Vagina (tissue), 2 donors: ENCODE measurements around the gene PKLR. TPM values are rescaled to one million over a fixed set of nuclear protein-coding genes. Genes with fewer than 3 reads are reported as not detected.
"Not testable (repeated sequence)": the region's sequence is repeated elsewhere in the genome, so short reads cannot be mapped to it uniquely, and the experiment has no call there.

Source experiments
- DNase-seq, 2 donors: peaks; one replicate each; pipeline ENCODE4 v3.0.0-alpha.2; 2017; ENCODE audit errors: extremely low spot score in 2 of 2
- H3K27ac ChIP-seq: fragments of 200-600 bp; sonication (generic); one replicate; pipeline ENCODE4 v1.5.1; 2019
- H3K27me3 ChIP-seq: fragments of 200-600 bp; sonication (generic); one replicate; pipeline ENCODE4 v1.5.1; 2019
- H3K36me3 ChIP-seq, 2 donors: fragments of 200-600 bp; sonication (generic); one replicate each; pipeline ENCODE4 v1.5.1; 2017 to 2019
- H3K4me1 ChIP-seq: fragments of 200-600 bp; sonication (generic); one replicate; pipeline ENCODE4 v1.5.1; 2019
- H3K4me3 ChIP-seq, 2 donors: fragments of 200-600 bp; sonication (generic); 1 replicate in 1 of 2; 2 replicates in 1 of 2; pipeline ENCODE4 v1.5.1; 2016 to 2019
- H3K9me3 ChIP-seq: fragments of 200-600 bp; sonication (generic); one replicate; pipeline ENCODE4 v1.5.1; 2019
- CTCF ChIP-seq, 3 experiments: fragments of 450-650 bp in 2 of 3; fragments of 200-600 bp in 1 of 3; sonication (generic) in 1 of 3; IDR thresholded peaks; one replicate each; pipeline ENCODE4 v1.5.1; 2017 to 2019; ENCODE audit warnings: antibody characterized with exemption in 3 of 3, mild to moderate bottlenecking in 2 of 3, moderate library complexity in 2 of 3
- POLR2A ChIP-seq, 2 donors: fragments of 450-650 bp; IDR thresholded peaks; one replicate each; pipeline ENCODE4 v1.6.1; 2017; ENCODE audit warnings: antibody characterized with exemption in 2 of 2, mild to moderate bottlenecking in 2 of 2, moderate library complexity in 2 of 2
- POLR2AphosphoS5 ChIP-seq, 2 donors: sonication (generic); formaldehyde crosslinking; IDR thresholded peaks; one replicate each; pipeline ENCODE4 v1.9.0; 2017; ENCODE audit warnings: antibody characterized with exemption in 2 of 2, mild to moderate bottlenecking in 2 of 2, low read depth in 1 of 2; ENCODE audit not compliant: insufficient read depth in 1 of 2
- intact Hi-C: fragments of 100-400 bp; cut with DNase I; formaldehyde crosslinking; loops from one replicate; pipeline ENCODE4 v1.15.1; 2023
- total RNA-seq: library from RNA; depleted of rRNA; stranded (reverse); fragments of >200 nt; gene quantifications from one replicate; pipeline ENCODE4 v1.2.3, GENCODE V29; 2016

Gene PKLR
- total RNA-seq, 1 donor from 2014 or later = not detected

GRCh38 chr1:155250633-155251449 lies 50.4 kb downstream of the PKLR start:
- no peak for DNase-seq
- H3K4me3 ChIP-seq = no peak overlapping the region
- H3K27ac ChIP-seq = peak overlapping the region; percentile 26
- no peaks in the 10 kb centered on the region for H3K9me3 ChIP-seq
- peaks cover 24% of the 10 kb centered on the region for H3K4me1 ChIP-seq
- no peaks in the 10 kb centered on the region for H3K27me3 ChIP-seq
- peak; percentile 49 to 72 for TF ChIP-seq POLR2AphosphoS5 (IDR thresholded peaks at IDR 0.05; ENCODE audit: insufficient read depth in 1 of 2, low read depth in 1 of 2)
- no peak for TF ChIP-seq POLR2A (IDR thresholded peaks at IDR 0.05)
- peak; percentile 99 for TF ChIP-seq CTCF (IDR thresholded peaks at IDR 0.05)
- H3K36me3 ChIP-seq = peaks cover 0 to 9% of the 10 kb centered on the region in 2 donors
- intact Hi-C loops = loop anchor here (5.0 kb wide), 2 partner anchors 71 to 341 kb away; partner anchors contain the start of gene RUSC1

- no peak for DNase-seq
- TF ChIP-seq POLR2A (IDR thresholded peaks at IDR 0.05) (no peak), CTCF (IDR thresholded peaks at IDR 0.05) (no peak), POLR2AphosphoS5 (IDR thresholded peaks at IDR 0.05; ENCODE audit: insufficient read depth in 1 of 2, low read depth in 1 of 2) (no peak)
- Histone ChIP-seq H3K9me3 (no peaks in the 10 kb centered on the region), H3K4me1 (peaks cover 27% of the 10 kb centered on the region), H3K36me3 (peaks cover 0 to 9% of the 10 kb centered on the region in 2 donors), H3K27me3 (no peaks in the 10 kb centered on the region), H3K27ac (peak overlapping the region; percentile 26), H3K4me3 (no peak overlapping the region)
- intact Hi-C loops = loop anchor here (5.0 kb wide), 2 partner anchors 72 to 342 kb away; partner anchors contain the start of gene RUSC1
Measured at GRCh38 chr1:155250246-155250632, 51.0 kb downstream of the PKLR start.

- no peak overlapping the region for H3K27ac ChIP-seq
- TF ChIP-seq POLR2AphosphoS5 (IDR thresholded peaks at IDR 0.05; ENCODE audit: insufficient read depth in 1 of 2, low read depth in 1 of 2) = no peak
- no peak for TF ChIP-seq CTCF (IDR thresholded peaks at IDR 0.05)
- TF ChIP-seq POLR2A (IDR thresholded peaks at IDR 0.05) = no peak
- DNase-seq = no peak
- no peak overlapping the region for H3K4me3 ChIP-seq
- no peaks in the 10 kb centered on the region for H3K27me3 ChIP-seq
- peaks cover 23% of the 10 kb centered on the region for H3K4me1 ChIP-seq
- no peaks in the 10 kb centered on the region for H3K9me3 ChIP-seq
- intact Hi-C loops = no loop called here
- H3K36me3 ChIP-seq = peaks cover 0 to 9% of the 10 kb centered on the region in 2 donors
Measured at GRCh38 chr1:155247667-155248553, 53.3 kb downstream of the PKLR start.

GRCh38 chr1:155246796-155247195 lies 54.4 kb downstream of the PKLR start:
- H3K4me1 ChIP-seq = peaks cover 30% of the 10 kb centered on the region
- H3K36me3 ChIP-seq, H3K4me3 ChIP-seq, H3K9me3 ChIP-seq, intact Hi-C loops, DNase-seq, H3K27ac ChIP-seq, H3K27me3 ChIP-seq: not testable (repeated sequence)

- H3K4me3 ChIP-seq = peak overlapping the region; percentile 55 to 60
- peaks cover 0 to 9% of the 10 kb centered on the region in 2 donors for H3K36me3 ChIP-seq
- no peaks in the 10 kb centered on the region for H3K27me3 ChIP-seq
- TF ChIP-seq POLR2A (IDR thresholded peaks at IDR 0.05) = no peak
- TF ChIP-seq CTCF (IDR thresholded peaks at IDR 0.05) = no peak
- no peak for TF ChIP-seq POLR2AphosphoS5 (IDR thresholded peaks at IDR 0.05; ENCODE audit: insufficient read depth in 1 of 2, low read depth in 1 of 2)
- intact Hi-C loops = no loop called here
- peaks cover 37% of the 10 kb centered on the region for H3K4me1 ChIP-seq
- peak overlapping the region; percentile 88 for H3K27ac ChIP-seq
- no peaks in the 10 kb centered on the region for H3K9me3 ChIP-seq
- DNase-seq = no peak
Measured at GRCh38 chr1:155245163-155245524, 56.1 kb downstream of the PKLR start.
